ENCODE measurements around the gene NEDD8. TPM values are rescaled to one million over a fixed set of nuclear protein-coding genes. Genes with fewer than 3 reads are reported as not detected.
"Not testable (repeated sequence)": the region's sequence is repeated elsewhere in the genome, so short reads cannot be mapped to it uniquely, and the experiment has no call there.

NEDD8 gene
- total RNA-seq, 2 donors from 2014 or later, result 126 to 150 TPM

DNA sequence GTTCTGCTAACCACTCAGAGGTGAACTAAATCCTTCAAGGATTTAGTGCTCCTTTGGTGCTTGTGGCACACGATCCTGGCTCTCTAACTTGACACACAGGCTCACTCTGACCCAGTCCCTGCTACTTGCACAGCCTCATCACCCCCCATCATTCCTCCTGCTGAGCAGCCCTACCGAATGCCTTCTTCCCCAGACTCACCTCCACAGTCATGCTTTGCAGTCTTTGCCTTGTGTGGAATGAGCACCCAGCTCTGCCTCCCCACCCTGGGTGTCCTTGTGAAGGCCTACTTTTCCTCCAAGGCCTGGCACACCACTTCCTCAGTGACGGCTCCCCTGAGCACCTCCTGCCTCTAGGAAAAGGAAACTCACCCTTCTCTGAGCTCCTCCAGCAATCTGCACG lies 18.2 kb upstream of the NEDD8 start:
- Histone ChIP-seq H3K4me3 (no peak overlapping the region), H3K27me3 (no peaks in the 10 kb centered on the region), H3K4me1 (no peaks in the 10 kb centered on the region), H3K27ac (no peak overlapping the region), H3K9ac (ENCODE audit: low read depth in 2 of 2, low read length in 2 of 2) (no peak overlapping the region), H3K36me3 (no peaks in the 10 kb centered on the region), H3K9me3 (no peaks in the 10 kb centered on the region)
- TF ChIP-seq, protein P1, sequence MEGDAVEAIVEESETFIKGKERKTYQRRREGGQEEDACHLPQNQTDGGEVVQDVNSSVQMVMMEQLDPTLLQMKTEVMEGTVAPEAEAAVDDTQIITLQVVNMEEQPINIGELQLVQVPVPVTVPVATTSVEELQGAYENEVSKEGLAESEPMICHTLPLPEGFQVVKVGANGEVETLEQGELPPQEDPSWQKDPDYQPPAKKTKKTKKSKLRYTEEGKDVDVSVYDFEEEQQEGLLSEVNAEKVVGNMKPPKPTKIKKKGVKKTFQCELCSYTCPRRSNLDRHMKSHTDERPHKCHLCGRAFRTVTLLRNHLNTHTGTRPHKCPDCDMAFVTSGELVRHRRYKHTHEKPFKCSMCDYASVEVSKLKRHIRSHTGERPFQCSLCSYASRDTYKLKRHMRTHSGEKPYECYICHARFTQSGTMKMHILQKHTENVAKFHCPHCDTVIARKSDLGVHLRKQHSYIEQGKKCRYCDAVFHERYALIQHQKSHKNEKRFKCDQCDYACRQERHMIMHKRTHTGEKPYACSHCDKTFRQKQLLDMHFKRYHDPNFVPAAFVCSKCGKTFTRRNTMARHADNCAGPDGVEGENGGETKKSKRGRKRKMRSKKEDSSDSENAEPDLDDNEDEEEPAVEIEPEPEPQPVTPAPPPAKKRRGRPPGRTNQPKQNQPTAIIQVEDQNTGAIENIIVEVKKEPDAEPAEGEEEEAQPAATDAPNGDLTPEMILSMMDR (IDR thresholded peaks at IDR 0.05), result no peak
- intact Hi-C loops (cut with DNase I), result no loop called here
- no peak for DNase-seq

DNA sequence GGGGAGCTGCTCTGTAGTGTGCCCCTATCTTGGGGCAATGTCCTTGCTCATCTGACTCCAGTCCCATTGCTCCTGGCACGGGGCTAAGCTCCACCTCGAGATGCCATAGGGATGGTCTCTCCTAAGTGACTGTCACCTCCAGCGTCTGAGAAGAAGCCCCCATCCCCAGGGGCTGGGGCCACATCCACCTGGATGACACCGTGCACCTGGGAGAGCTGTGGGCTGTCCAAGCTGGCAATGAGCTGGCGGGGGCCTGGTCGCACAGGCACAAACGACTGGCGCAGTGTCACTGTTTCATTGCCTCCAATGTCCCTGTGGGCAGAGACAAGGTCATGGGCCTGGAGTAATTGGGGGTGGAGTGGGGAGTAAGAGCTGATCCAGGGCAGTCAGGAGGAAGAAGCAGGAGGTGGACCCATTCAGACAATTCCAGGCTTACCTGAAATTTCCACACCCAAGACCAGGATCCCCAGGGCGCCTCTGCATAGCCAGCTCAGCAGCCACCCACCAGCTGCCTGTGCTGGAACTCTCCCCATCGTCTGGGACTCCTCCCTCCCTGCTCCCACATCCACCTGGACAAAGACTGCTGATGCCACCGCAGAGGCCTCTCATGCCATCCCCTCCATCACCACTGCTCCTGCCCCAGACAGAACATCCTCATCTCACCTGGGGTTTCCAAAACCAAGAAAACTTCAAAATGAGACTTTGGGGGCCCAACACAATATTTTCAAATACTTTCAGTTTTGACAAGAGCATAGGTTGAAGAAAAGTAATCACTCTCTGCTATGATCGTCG lies 17.3 kb upstream of the NEDD8 start:
- H3K9me3 ChIP-seq, result no peaks in the 10 kb centered on the region
- no peaks in the 10 kb centered on the region for H3K27me3 ChIP-seq
- H3K4me1 ChIP-seq, result no peaks in the 10 kb centered on the region
- DNase-seq, result no peak
- no peaks in the 10 kb centered on the region for H3K36me3 ChIP-seq
- TF ChIP-seq, protein P1 (IDR thresholded peaks at IDR 0.05), result no peak
- no peak overlapping the region for H3K4me3 ChIP-seq
- H3K9ac ChIP-seq (ENCODE audit: low read depth in 2 of 2, low read length in 2 of 2), result no peak overlapping the region
- H3K27ac ChIP-seq, result no peak overlapping the region
- intact Hi-C loops (cut with DNase I), result loop anchor here (10.0 kb wide), 1 partner anchor 185 kb away; no protein-coding TSS in a partner anchor

DNA sequence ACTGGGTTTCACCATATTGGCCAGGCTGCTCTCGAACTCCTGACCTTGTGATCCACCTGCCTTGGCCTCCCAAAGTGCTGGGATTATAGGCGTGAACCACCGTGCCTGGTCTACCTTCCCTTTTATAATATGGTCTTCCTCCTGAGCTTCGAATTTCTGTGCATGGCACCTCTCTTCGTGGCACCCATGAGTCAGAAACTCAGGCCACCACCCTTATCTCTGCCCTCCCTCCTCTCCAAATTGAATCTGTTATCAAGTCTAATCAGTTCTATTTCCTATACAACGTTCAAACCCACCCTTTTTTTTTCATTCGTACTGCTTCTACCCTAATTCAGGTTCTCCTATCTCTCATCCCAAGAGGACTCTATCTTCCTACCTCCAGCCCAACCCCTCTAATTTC lies 15.3 kb upstream of the NEDD8 start:
- H3K4me3 ChIP-seq, result no peak overlapping the region
- no peaks in the 10 kb centered on the region for H3K9me3 ChIP-seq
- no peak overlapping the region for H3K9ac ChIP-seq (ENCODE audit: low read depth in 2 of 2, low read length in 2 of 2)
- TF ChIP-seq, protein P1 (IDR thresholded peaks at IDR 0.05), result no peak
- H3K27ac ChIP-seq, result no peak overlapping the region
- intact Hi-C loops (cut with DNase I), result loop anchor here (10.0 kb wide), 1 partner anchor 187 kb away; no protein-coding TSS in a partner anchor
- no peaks in the 10 kb centered on the region for H3K4me1 ChIP-seq
- DNase-seq, result no peak
- H3K36me3 ChIP-seq, result no peaks in the 10 kb centered on the region
- H3K27me3 ChIP-seq, result no peaks in the 10 kb centered on the region

DNA sequence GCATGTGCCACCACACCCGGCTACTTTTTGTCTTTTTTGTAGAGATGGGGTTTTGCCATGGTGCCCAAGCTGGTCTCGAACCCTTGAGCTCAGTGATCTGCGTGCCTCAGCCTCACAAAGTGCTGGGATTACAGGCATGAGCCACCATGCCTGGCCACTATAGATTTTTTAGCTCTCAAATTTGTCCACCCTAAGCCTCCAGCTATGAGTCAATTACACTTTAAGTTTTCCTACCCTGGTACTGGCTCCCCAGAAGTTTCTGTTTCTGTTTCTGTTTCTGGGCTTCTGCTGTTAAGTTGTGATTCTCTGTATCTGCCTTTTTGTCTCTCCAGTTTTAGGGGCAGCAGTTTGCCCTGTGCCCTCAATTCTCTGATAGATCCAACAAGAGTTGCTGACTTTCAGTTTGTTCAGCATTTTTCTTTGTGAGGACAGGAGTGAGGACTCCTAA lies 14.6 kb upstream of the NEDD8 start:
- H3K27me3 ChIP-seq, result no peaks in the 10 kb centered on the region
- DNase-seq, result no peak
- intact Hi-C loops (cut with DNase I), result loop anchor here (10.0 kb wide), 1 partner anchor 188 kb away; no protein-coding TSS in a partner anchor
- peaks cover under 1% of the 10 kb centered on the region for H3K4me1 ChIP-seq
- no peaks in the 10 kb centered on the region for H3K36me3 ChIP-seq
- no peak overlapping the region for H3K9ac ChIP-seq (ENCODE audit: low read depth in 2 of 2, low read length in 2 of 2)
- H3K27ac ChIP-seq, result no peak overlapping the region
- TF ChIP-seq, protein P1 (IDR thresholded peaks at IDR 0.05), result no peak
- H3K9me3 ChIP-seq, result no peaks in the 10 kb centered on the region
- H3K4me3 ChIP-seq, result no peak overlapping the region

DNA sequence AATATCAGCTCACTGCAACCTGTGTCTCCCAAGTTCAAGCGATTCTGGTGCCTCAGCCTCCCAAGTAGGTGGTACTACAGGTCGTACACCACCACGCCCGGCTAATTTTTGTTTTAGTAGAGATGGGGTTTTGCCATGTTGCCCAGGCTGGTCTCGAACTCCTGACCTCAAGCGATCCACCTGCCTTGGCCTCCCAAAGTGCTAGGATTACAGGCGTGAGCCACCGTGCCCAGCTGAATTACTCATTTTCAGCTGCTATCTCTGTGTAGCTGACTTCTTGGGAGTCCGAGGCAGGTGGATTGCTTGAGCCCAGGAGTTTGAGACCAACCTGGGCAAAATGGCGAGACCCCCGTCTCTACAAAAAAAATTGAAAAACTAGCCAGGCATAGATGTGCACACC lies 13.2 kb upstream of the NEDD8 start:
- DNase-seq; H3K27me3 ChIP-seq; H3K36me3 ChIP-seq; H3K27ac ChIP-seq; H3K9me3 ChIP-seq; H3K4me3 ChIP-seq; H3K9ac ChIP-seq (ENCODE audit: low read depth in 2 of 2, low read length in 2 of 2): not testable (repeated sequence)
- intact Hi-C loops (cut with DNase I), result loop anchor here (2.0 to 10.0 kb wide), 2 partner anchors 47 to 189 kb away; no protein-coding TSS in a partner anchor
- H3K4me1 ChIP-seq, result peaks cover 11% of the 10 kb centered on the region

DNA sequence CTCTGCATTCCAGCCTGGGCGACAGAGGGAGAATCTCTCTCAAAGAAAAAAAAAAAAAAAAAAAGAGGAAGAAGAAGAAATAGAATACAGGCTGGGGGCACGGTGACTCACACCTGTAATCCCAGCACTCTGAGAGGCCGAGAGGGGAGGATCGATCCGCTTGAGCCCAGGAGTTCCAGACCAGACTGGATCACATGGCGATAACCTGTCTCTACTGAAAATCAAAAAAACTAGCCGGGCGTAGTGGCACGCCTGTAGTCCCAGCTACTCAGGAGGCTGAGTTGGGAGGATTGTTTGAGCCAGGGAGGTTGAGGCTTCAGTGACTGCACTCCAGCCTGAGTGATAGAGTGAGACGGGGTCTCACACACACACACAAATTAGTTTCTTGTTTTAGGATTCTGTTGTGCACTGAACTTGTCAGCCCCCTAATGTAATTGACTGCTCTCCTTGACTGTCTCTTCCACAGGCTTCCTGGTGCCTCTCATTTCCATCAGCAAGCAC lies 11.2 kb upstream of the NEDD8 start:
- peak overlapping the region; percentile 79 for H3K4me3 ChIP-seq
- H3K27ac ChIP-seq, result peak overlapping the region; percentile 99
- H3K4me1 ChIP-seq, result peaks cover 11% of the 10 kb centered on the region
- H3K9me3 ChIP-seq, result no peaks in the 10 kb centered on the region
- intact Hi-C loops (cut with DNase I), result loop anchor here (2.0 to 10.0 kb wide), 2 partner anchors 27 to 191 kb away; partner anchors contain the start of gene RABGGTA
- H3K27me3 ChIP-seq, result no peaks in the 10 kb centered on the region
- no peak for DNase-seq
- TF ChIP-seq, protein P1 (IDR thresholded peaks at IDR 0.05), result no peak
- peak overlapping the region; percentile 76 to 94 for H3K9ac ChIP-seq (ENCODE audit: low read depth in 2 of 2, low read length in 2 of 2)
- H3K36me3 ChIP-seq, result no peaks in the 10 kb centered on the region
